ENCODE results near the gene MAMLD1. TPM values are rescaled to one million over a fixed set of nuclear protein-coding genes. Genes with fewer than 3 reads are reported as not detected.
"Not testable (repeated sequence)": the region's sequence is repeated elsewhere in the genome, so short reads cannot be mapped to it uniquely, and the experiment has no call there.

MAMLD1 gene
- total RNA-seq, 1 donor from 2014 or later, result 5.0 TPM

DNA sequence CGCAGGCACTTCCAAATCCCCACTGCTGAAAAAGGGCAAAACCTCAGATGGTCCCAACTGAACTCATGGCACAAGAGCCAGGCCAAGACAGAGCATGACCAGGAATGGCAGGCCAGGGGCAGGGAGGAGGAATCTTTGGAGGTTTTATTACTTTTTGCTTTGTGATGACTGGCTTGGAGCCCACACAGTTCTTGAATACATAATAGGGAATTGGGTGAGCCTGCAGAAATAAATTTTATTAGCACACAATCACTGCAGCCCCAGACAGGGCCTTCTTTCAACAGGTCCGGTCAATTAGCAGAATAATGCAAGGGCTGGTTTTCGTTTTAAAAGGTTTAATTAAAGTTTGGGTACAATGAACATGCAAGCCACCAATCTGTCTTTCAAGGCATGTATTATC, 23.4 kb upstream of the MAMLD1 start:
- Histone ChIP-seq H3K9me3 (no peaks in the 10 kb centered on the region), H3K36me3 (no peaks in the 10 kb centered on the region), H3K4me3 (no peak overlapping the region), H3K4me1 (no peaks in the 10 kb centered on the region), H3K27me3 (no peaks in the 10 kb centered on the region), H3K27ac (no peak overlapping the region)
- TF ChIP-seq, protein P1, sequence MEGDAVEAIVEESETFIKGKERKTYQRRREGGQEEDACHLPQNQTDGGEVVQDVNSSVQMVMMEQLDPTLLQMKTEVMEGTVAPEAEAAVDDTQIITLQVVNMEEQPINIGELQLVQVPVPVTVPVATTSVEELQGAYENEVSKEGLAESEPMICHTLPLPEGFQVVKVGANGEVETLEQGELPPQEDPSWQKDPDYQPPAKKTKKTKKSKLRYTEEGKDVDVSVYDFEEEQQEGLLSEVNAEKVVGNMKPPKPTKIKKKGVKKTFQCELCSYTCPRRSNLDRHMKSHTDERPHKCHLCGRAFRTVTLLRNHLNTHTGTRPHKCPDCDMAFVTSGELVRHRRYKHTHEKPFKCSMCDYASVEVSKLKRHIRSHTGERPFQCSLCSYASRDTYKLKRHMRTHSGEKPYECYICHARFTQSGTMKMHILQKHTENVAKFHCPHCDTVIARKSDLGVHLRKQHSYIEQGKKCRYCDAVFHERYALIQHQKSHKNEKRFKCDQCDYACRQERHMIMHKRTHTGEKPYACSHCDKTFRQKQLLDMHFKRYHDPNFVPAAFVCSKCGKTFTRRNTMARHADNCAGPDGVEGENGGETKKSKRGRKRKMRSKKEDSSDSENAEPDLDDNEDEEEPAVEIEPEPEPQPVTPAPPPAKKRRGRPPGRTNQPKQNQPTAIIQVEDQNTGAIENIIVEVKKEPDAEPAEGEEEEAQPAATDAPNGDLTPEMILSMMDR (IDR thresholded peaks at IDR 0.05), result no peak
- DNase-seq (no peak), ATAC-seq (no peak)
- intact Hi-C loops (cut with DNase I), result no loop called here

DNA sequence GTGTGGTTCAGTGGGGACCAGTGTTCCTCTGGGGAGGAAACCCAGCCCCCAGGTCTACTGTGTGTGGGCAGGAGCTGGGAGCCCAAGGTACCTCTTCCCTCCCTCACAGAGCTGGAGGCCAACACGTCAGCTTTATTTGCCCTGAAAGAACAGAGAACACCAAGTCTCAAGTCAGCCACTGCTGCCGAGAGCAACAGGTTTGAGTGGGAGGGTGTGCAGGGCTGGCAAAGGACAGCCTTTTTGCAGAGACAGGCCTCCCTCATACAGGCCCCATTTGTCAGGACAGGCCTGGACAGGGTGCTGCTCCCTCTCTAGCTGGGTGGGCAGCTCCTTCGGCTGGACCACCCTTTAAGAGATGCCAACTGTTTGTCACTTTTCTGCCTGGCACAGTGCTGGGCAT, 22.8 kb upstream of the MAMLD1 start:
- H3K27ac ChIP-seq; H3K4me3 ChIP-seq; H3K9me3 ChIP-seq; H3K36me3 ChIP-seq; H3K4me1 ChIP-seq; DNase-seq; intact Hi-C loops (cut with DNase I); H3K27me3 ChIP-seq; ATAC-seq: not testable (repeated sequence)

DNA sequence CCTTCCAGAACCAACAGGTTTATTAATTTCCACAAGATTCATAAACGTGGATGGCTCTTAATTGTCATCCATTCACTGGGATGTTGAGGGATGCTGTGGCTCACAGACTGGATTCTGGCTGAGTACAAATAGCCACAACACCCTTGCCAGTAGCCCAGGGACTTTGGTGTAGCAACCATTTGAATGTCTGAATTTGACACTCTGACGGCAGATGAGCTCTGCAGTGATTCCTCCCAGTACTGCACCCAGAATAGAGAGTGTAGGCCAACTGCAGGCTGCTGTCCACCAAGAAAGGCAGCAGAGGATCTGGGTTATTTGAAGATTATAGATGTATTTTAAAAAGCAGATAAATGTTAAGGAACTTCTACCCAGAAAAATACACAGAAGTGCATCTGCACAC, 15.6 kb upstream of the MAMLD1 start:
- no peaks in the 10 kb centered on the region for H3K4me1 ChIP-seq
- ATAC-seq (no peak), DNase-seq (no peak)
- intact Hi-C loops (cut with DNase I), result no loop called here
- H3K36me3 ChIP-seq, result no peaks in the 10 kb centered on the region
- no peak overlapping the region for H3K27ac ChIP-seq
- H3K9me3 ChIP-seq, result no peaks in the 10 kb centered on the region
- H3K27me3 ChIP-seq, result no peaks in the 10 kb centered on the region
- H3K4me3 ChIP-seq, result no peak overlapping the region
- TF ChIP-seq, protein P1 (IDR thresholded peaks at IDR 0.05), result no peak

DNA sequence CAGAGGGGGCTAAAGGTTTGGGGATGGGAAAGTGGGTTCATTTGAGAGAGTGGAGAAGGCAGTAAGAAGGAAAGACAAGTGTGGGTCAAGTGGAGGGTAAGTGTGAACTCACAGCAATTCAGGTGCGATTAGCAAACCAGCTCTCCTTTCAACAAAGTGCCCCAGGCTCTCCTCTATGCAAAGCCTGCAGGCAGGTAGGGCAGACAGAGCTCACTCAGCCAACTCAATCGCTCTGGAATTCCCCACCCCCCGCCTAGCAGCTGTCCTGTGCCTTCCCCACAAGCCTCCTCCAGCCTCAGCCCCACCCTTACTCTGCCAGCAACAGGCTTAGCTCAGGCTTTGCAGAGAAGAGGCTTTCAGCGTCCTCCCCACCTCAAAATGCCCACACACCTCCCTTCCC, 14.8 kb upstream of the MAMLD1 start:
- H3K27ac ChIP-seq, result no peak overlapping the region
- H3K9me3 ChIP-seq, result no peaks in the 10 kb centered on the region
- H3K36me3 ChIP-seq, result no peaks in the 10 kb centered on the region
- TF ChIP-seq, protein P1 (IDR thresholded peaks at IDR 0.05), result no peak
- no peaks in the 10 kb centered on the region for H3K4me1 ChIP-seq
- no peak for ATAC-seq
- H3K4me3 ChIP-seq, result no peak overlapping the region
- H3K27me3 ChIP-seq, result no peaks in the 10 kb centered on the region
- no peak for DNase-seq
- intact Hi-C loops (cut with DNase I), result no loop called here

DNA sequence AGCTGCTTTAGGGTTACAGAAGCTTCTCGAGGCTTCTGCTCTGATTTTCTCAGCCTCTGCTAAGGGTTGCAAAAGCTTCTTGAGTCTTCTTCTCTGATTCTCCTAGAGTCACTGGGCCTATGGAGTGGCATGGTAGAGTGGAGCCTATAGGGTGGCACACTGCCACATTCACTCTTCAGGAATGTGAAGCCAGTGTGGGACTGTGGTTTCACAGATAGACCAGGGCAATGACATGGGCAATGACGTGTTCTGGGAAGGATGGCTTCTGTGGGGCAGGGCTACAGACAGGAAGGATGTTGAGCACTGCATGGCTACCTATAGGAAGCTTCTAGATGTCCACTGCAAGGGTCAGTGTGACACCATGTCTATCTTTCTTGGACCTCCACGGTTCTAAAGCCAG, 11.0 kb upstream of the MAMLD1 start:
- H3K4me1 ChIP-seq, result no peaks in the 10 kb centered on the region
- H3K36me3 ChIP-seq, result no peaks in the 10 kb centered on the region
- intact Hi-C loops (cut with DNase I), result no loop called here
- no peaks in the 10 kb centered on the region for H3K27me3 ChIP-seq
- ATAC-seq (no peak), DNase-seq (no peak)
- H3K4me3 ChIP-seq, result no peak overlapping the region
- H3K9me3 ChIP-seq, result no peaks in the 10 kb centered on the region
- TF ChIP-seq, protein P1 (IDR thresholded peaks at IDR 0.05), result no peak
- no peak overlapping the region for H3K27ac ChIP-seq

DNA sequence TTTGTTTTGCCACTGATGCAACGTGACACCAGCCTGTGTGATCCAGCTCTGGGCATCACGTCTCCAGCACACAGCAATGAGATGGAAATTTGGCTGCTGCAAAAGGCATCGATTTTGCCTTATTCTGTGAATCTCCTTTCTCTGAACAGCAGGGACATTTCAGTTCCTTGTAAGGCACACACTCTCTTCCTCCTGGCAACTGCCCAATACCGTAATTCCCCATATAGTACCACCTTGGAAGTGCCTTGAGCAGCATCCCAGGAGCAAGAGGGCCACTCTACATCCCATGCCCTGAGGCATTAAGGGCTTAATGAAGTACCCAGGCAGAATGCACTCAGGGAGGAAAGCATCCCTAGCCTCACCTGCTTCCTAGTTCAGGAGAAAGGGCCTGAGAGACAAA, 10.5 kb upstream of the MAMLD1 start:
- DNase-seq (no peak), ATAC-seq (no peak)
- Histone ChIP-seq H3K36me3 (no peaks in the 10 kb centered on the region), H3K9me3 (no peaks in the 10 kb centered on the region), H3K27ac (no peak overlapping the region), H3K4me3 (no peak overlapping the region), H3K4me1 (no peaks in the 10 kb centered on the region), H3K27me3 (no peaks in the 10 kb centered on the region)
- TF ChIP-seq, protein P1 (IDR thresholded peaks at IDR 0.05), result no peak
- intact Hi-C loops (cut with DNase I), result no loop called here
